H1 (cell line): ENCODE measurements around the gene HOXB5. TPM values are rescaled to one million over a fixed set of nuclear protein-coding genes. Genes with fewer than 3 reads are reported as not detected.

Experiments used
- CTCF ChIA-PET: fragments of 300-600 bp; sonication (Branson Sonifier 250); formaldehyde crosslinking; loops from one replicate; lab custom pipeline; 2021; ENCODE audit not compliant: partially characterized antibody; lab: Charles Lee
- POLR2A ChIA-PET: fragments of 300-600 bp; sonication (Branson Sonifier 250); formaldehyde crosslinking; loops from one replicate; lab custom pipeline; 2021; ENCODE audit warnings: inconsistent platforms; ENCODE audit not compliant: partially characterized antibody; lab: Charles Lee
- DNase-seq, 2 experiments: peaks; one replicate each; pipeline versions ENCODE4 v3.0.0 to v3.0.0-alpha.2; 2010 to 2022; ENCODE audit warnings: low spot score in 2 of 2, low read depth in 1 of 2, mixed read lengths in 1 of 2
- FAIRE-seq: peaks from 2 replicates; lab custom pipeline; 2011; peaks lifted over from hg19 to GRCh38; lab: Jason Lieb, UNC
- H2AFZ ChIP-seq: 2 replicates; pipeline ENCODE4 v1.8.1; 2012; ENCODE audit warnings: low read length, inconsistent platforms
- H2AK5ac ChIP-seq: 2 replicates; pipeline ENCODE4 v1.6.1; 2013; ENCODE audit warnings: low read depth, low read length
- H2BK120ac ChIP-seq: replicated peaks from 2 replicates; pipeline ENCODE3; 2013; ENCODE audit warnings: low read depth, low read length, inconsistent platforms
- H2BK12ac ChIP-seq: 2 replicates; pipeline ENCODE4 v1.6.1; 2013; ENCODE audit warnings: low read depth, low read length
- H2BK15ac ChIP-seq: 2 replicates; pipeline ENCODE4 v1.6.1; 2013; ENCODE audit warnings: low read length
- H2BK20ac ChIP-seq: 2 replicates; pipeline ENCODE4 v1.6.1; 2013; ENCODE audit warnings: low read length
- H2BK5ac ChIP-seq: 2 replicates; pipeline ENCODE4 v1.6.1; 2013; ENCODE audit warnings: low read depth, low read length
- H3K14ac ChIP-seq: 2 replicates; pipeline ENCODE4 v1.6.1; 2013; ENCODE audit warnings: inconsistent platforms; ENCODE audit not compliant: insufficient read length
- H3K18ac ChIP-seq: 2 replicates; pipeline ENCODE4 v1.6.1; 2013; ENCODE audit warnings: low read length; ENCODE audit errors: extremely low read depth
- H3K23ac ChIP-seq: 2 replicates; pipeline ENCODE4 v1.6.1; 2013; ENCODE audit warnings: inconsistent platforms; ENCODE audit not compliant: insufficient read length
- H3K23me2 ChIP-seq: 2 replicates; pipeline ENCODE4 v1.6.1; 2013; ENCODE audit warnings: low read depth, low read length
- H3K27ac ChIP-seq: 2 replicates; pipeline ENCODE4 v1.6.1; 2011; ENCODE audit warnings: low read depth, low read length, inconsistent platforms
- H3K27me3 ChIP-seq, 4 experiments: replicated peaks in 1 of 4; 1 replicate in 1 of 4; 2 replicates in 3 of 4; pipeline versions ENCODE4 v1.6.1 to v1.8.1; 2011 to 2013; ENCODE audit warnings: low read length in 3 of 4, mild to moderate bottlenecking in 3 of 4, inconsistent platforms in 2 of 4, mixed read lengths in 2 of 4, moderate library complexity in 1 of 4; ENCODE audit not compliant: control insufficient read depth in 3 of 4, insufficient read depth in 3 of 4; ENCODE audit errors: extremely low read depth in 1 of 4
- H3K36me3 ChIP-seq, 4 experiments: 2 replicates each; pipeline versions ENCODE4 v1.6.1 to v1.8.1; 2011 to 2013; ENCODE audit warnings: mild to moderate bottlenecking in 4 of 4, low read length in 3 of 4, moderate library complexity in 2 of 4, control low read depth in 1 of 4, inconsistent platforms in 1 of 4; ENCODE audit not compliant: insufficient read depth in 4 of 4, control insufficient read depth in 2 of 4
- H3K4ac ChIP-seq: replicated peaks from 2 replicates; pipeline ENCODE3; 2013; ENCODE audit warnings: low read length, low read depth, mixed read lengths, inconsistent platforms; ENCODE audit not compliant: insufficient read length
- H3K4me1 ChIP-seq, 4 experiments: replicated peaks in 1 of 4; 1 replicate in 1 of 4; 2 replicates in 3 of 4; pipeline versions ENCODE4 v1.6.1 to v1.8.1; 2011 to 2013; ENCODE audit warnings: low read length in 3 of 4, inconsistent platforms in 2 of 4, mixed read lengths in 1 of 4; ENCODE audit not compliant: insufficient read depth in 4 of 4, control insufficient read depth in 3 of 4
- H3K4me2 ChIP-seq, 2 experiments: 2 replicates each; pipeline versions ENCODE4 v1.6.1 to v1.8.1; 2011 to 2013; ENCODE audit warnings: low read depth in 2 of 2, low read length in 2 of 2, control low read depth in 1 of 2, inconsistent platforms in 1 of 2, mild to moderate bottlenecking in 1 of 2; ENCODE audit not compliant: insufficient read depth in 1 of 2
- H3K4me3 ChIP-seq, 4 experiments: fragments of 200-600, 300-600 bp in 1 of 4; sonication (generic), shearing (Covaris generic), sonication (Bioruptor Twin) in 1 of 4; 2 replicates each; pipeline versions ENCODE4 v1.5.1 to v1.8.1; 2011 to 2016; ENCODE audit warnings: low read length in 4 of 4, low read depth in 3 of 4, control low read depth in 2 of 4, inconsistent platforms in 2 of 4, mild to moderate bottlenecking in 2 of 4, mixed read lengths in 1 of 4, moderate library complexity in 1 of 4; ENCODE audit not compliant: insufficient read depth in 2 of 4; ENCODE audit errors: extremely low read depth in 1 of 4
- H3K56ac ChIP-seq: replicated peaks from 2 replicates; pipeline ENCODE3; 2013; ENCODE audit warnings: low read depth, mild to moderate bottlenecking, mixed read lengths, low read length, inconsistent platforms; ENCODE audit not compliant: insufficient read length
- H3K79me1 ChIP-seq: 2 replicates; pipeline ENCODE4 v1.6.1; 2013; ENCODE audit warnings: low read depth, low read length, control low read depth
- H3K79me2 ChIP-seq, 2 experiments: 2 replicates each; pipeline versions ENCODE4 v1.6.1 to v1.8.1; 2012 to 2013; ENCODE audit warnings: low read length in 2 of 2, mild to moderate bottlenecking in 2 of 2, inconsistent platforms in 1 of 2; ENCODE audit not compliant: insufficient read depth in 2 of 2, control insufficient read depth in 1 of 2
- H3K9ac ChIP-seq, 4 experiments: replicated peaks in 1 of 4; 1 replicate in 1 of 4; 2 replicates in 3 of 4; pipeline versions ENCODE4 v1.6.1 to v1.8.1; 2011 to 2013; ENCODE audit warnings: low read depth in 3 of 4, low read length in 3 of 4, control low read depth in 2 of 4, mild to moderate bottlenecking in 2 of 4, moderate library complexity in 2 of 4, inconsistent platforms in 1 of 4; ENCODE audit errors: extremely low read depth in 1 of 4
- H3K9me3 ChIP-seq, 2 experiments: 2 replicates each; pipeline versions ENCODE4 v1.6.1 to v1.8.1; 2012 to 2013; ENCODE audit warnings: mild to moderate bottlenecking in 2 of 2, moderate library complexity in 2 of 2, control low read depth in 1 of 2, inconsistent platforms in 1 of 2, low read depth in 1 of 2, low read length in 1 of 2, mixed read lengths in 1 of 2; ENCODE audit not compliant: insufficient read depth in 2 of 2
- H4K20me1 ChIP-seq, 2 experiments: replicated peaks in 1 of 2; 2 replicates each; pipeline versions ENCODE3 to v1.8.1; 2011 to 2013; ENCODE audit warnings: inconsistent platforms in 2 of 2, low read length in 2 of 2, mild to moderate bottlenecking in 1 of 2; ENCODE audit not compliant: insufficient read depth in 2 of 2, control insufficient read depth in 1 of 2
- H4K5ac ChIP-seq: 2 replicates; pipeline ENCODE4 v1.6.1; 2013; ENCODE audit warnings: low read length, low read depth, mixed read lengths, inconsistent platforms; ENCODE audit not compliant: insufficient read length
- H4K8ac ChIP-seq: 2 replicates; pipeline ENCODE4 v1.8.0; 2013; ENCODE audit warnings: mild to moderate bottlenecking, moderate library complexity, low read length, inconsistent platforms; ENCODE audit not compliant: insufficient read depth; ENCODE audit errors: extremely low read depth
- H4K91ac ChIP-seq: replicated peaks from 2 replicates; pipeline ENCODE3; 2013; ENCODE audit warnings: low read length, mixed read lengths, inconsistent platforms; ENCODE audit not compliant: insufficient read length
- BACH1 ChIP-seq: IDR thresholded peaks from 2 replicates; pipeline ENCODE4 v1.6.1; 2012; ENCODE audit warnings: low read length, improper control_type of control experiment
- EGR1 ChIP-seq: IDR thresholded peaks from 2 replicates; pipeline ENCODE4 v1.6.1; 2011; ENCODE audit warnings: low read depth, low read length, borderline replicate concordance
- KDM4A ChIP-seq: IDR thresholded peaks from one replicate; pipeline ENCODE4 v1.7.1; 2012; ENCODE audit warnings: low read depth, mild to moderate bottlenecking, moderate library complexity, low read length, inconsistent platforms; ENCODE audit not compliant: severe bottlenecking
- PHF8 ChIP-seq: fragments of 200-600 bp; sonication (generic); conservative IDR thresholded peaks from 2 replicates; pipeline ENCODE4 v1.7.1; 2012; ENCODE audit warnings: low read depth, mild to moderate bottlenecking, inconsistent platforms, low read length, moderate library complexity
- RAD21 ChIP-seq, 2 experiments: IDR thresholded peaks in 1 of 2; conservative IDR thresholded peaks in 1 of 2; 2 replicates each; pipeline ENCODE4 v1.6.1; 2011; ENCODE audit warnings: low read depth in 2 of 2, low read length in 2 of 2, improper control_type of control experiment in 1 of 2, inconsistent platforms in 1 of 2, mild to moderate bottlenecking in 1 of 2, moderate library complexity in 1 of 2
- RNF2 ChIP-seq: fragments of 200-900, 300-1000 bp; sonication (generic); IDR thresholded peaks from 2 replicates; pipeline ENCODE4 v1.7.1; 2016; ENCODE audit warnings: borderline replicate concordance, low read depth, mild to moderate bottlenecking, antibody characterized with exemption, low read length; ENCODE audit not compliant: poor library complexity, severe bottlenecking; ENCODE audit errors: missing control alignments
- SIX5 ChIP-seq: IDR thresholded peaks from 2 replicates; pipeline ENCODE4 v1.6.1; 2011; ENCODE audit warnings: mild to moderate bottlenecking, low read depth, low read length
- SP2 ChIP-seq: IDR thresholded peaks from 2 replicates; pipeline ENCODE4 v1.6.1; 2012; ENCODE audit warnings: mild to moderate bottlenecking, low read length, inconsistent platforms
- SUZ12 ChIP-seq: fragments of 200-600 bp; sonication (generic); IDR thresholded peaks from 2 replicates; pipeline ENCODE4 v1.6.1; 2012; ENCODE audit warnings: mild to moderate bottlenecking, inconsistent platforms, low read length, moderate library complexity, mixed read lengths
- TAF7 ChIP-seq: optimal IDR thresholded peaks from 2 replicates; pipeline ENCODE3; 2011; ENCODE audit warnings: low read depth, mild to moderate bottlenecking, inconsistent platforms, low read length, moderate library complexity, borderline replicate concordance
- TBP ChIP-seq: IDR thresholded peaks from 2 replicates; pipeline ENCODE4 v1.6.1; 2011; ENCODE audit warnings: low read depth, low read length, improper control_type of control experiment
- WGBS, 2 experiments: shearing (Covaris generic) in 1 of 2; methylation state at CpG; one replicate each; pipeline versions ENCODE4 v1.1.6 to v1.1.7; 2013 to 2015; ENCODE audit warnings: low lambda C conversion rate in 2 of 2, mixed read lengths in 2 of 2, inconsistent platforms in 1 of 2, low coverage in 1 of 2, missing lambda C conversion rate in 1 of 2; ENCODE audit not compliant: insufficient replicate concordance in 2 of 2, insufficient coverage in 1 of 2, insufficient read length in 1 of 2; ENCODE audit errors: extremely low coverage in 1 of 2, missing lambda C conversion rate in 1 of 2; 5-methylcytosine and 5-hydroxymethylcytosine counted together
- polyA plus RNA-seq, 7 experiments: library from polyadenylated mRNA; depleted of rRNA in 3 of 7; stranded (reverse) in 5 of 7; unstranded in 2 of 7; fragments of >200 nt in 5 of 7; fragments of 200-250 nt in 2 of 7; gene quantifications; 1 replicate in 5 of 7; 2 replicates in 1 of 7; 4 replicates in 1 of 7; pipeline versions ENCODE4 v1.2.1 to v1.2.3, GENCODE V29; 2011 to 2013; ENCODE audit warnings: missing spikeins in 2 of 7, mixed read lengths in 2 of 7
- total RNA-seq: library from RNA; stranded (reverse); fragmentation: NEBNext Ultra II Directional; extraction: Animal tissue kit (Norgen Biotek cat#: 25700); gene quantifications from 2 replicates; pipeline ENCODE4 v1.2.1, GENCODE V29; 2021

HOXB5 gene
- total and polyA plus RNA-seq, 2 of the 8 experiments (the other 6 are each of a cell fraction or from before 2014, with no cell fraction given): not detected

GRCh38 chr17:48550502-48551213 lies 42.9 kb downstream of the HOXB5 start:
- Histone ChIP-seq H4K8ac (no peak overlapping the region; the same call in 1 of the 2 replicates), H3K14ac (no peak overlapping the region), H3K4me1 (peaks cover 7 to 29% (median 12%) of the 10 kb centered on the region in 4 experiments), H3K4me2 (peak overlapping the region; percentile 20 to 40; a peak in 3 of 4 replicates), H4K91ac (no peak overlapping the region), H2BK20ac (no peak overlapping the region), H2AFZ (no peak overlapping the region), H3K9ac (no peak overlapping the region), H3K27ac (no peak overlapping the region), H3K23me2 (no peaks in the 10 kb centered on the region; the same call in 1 of the 2 replicates), H3K79me2 (no peaks in the 10 kb centered on the region), H3K4ac (no peak overlapping the region), H2BK120ac (no peak overlapping the region), H3K18ac (no peak overlapping the region), H3K56ac (no peak overlapping the region), H4K20me1 (peaks cover 18 to 21% of the 10 kb centered on the region in 2 experiments), H4K5ac (no peak overlapping the region), H3K36me3 (peaks cover 0 to 3% (median 0%) of the 10 kb centered on the region in 4 experiments; a peak in 1 of 8 replicates), H3K9me3 (no peaks in the 10 kb centered on the region), H2BK15ac (no peak overlapping the region), H2AK5ac (no peak overlapping the region), H3K4me3 (peak overlapping the region in 1 of 4 experiments; percentile 12; a peak in 1 of 8 replicates), H3K79me1 (no peaks in the 10 kb centered on the region), H2BK5ac (no peak overlapping the region), H2BK12ac (no peak overlapping the region), H3K27me3 (peaks cover 95 to 100% (median 98%) of the 10 kb centered on the region in 4 experiments), H3K23ac (no peak overlapping the region)
- FAIRE-seq: no peak
- 5% methylated on average over 39 of the region's 70 CpGs; no CpG with 5 or more reads in 1 of the 2 experiments for WGBS, 2 experiments
- ChIA-PET POLR2A (no interaction called here), CTCF (interaction anchor here (0.7 to 6.6 kb wide), 16 partner anchors 9 to 90 kb away, joined by 3 to 53 read pairs (median 5); partner anchors contain the start of genes HOXB1, HOXB3 and HOXB5)
- DNase-seq: no peak
- no peak for TF ChIP-seq TAF7
- no peak for TF ChIP-seq PHF8
- no peak for TF ChIP-seq SP2
- TF ChIP-seq EGR1: peak; percentile 92
- peak; percentile 75 for TF ChIP-seq RNF2
- TF ChIP-seq BACH1: no peak
- peak in 1 of 2 experiments; percentile 43; a peak in 1 of 4 replicates for TF ChIP-seq RAD21 (IDR thresholded peaks at IDR 0.05 in 1 of 2, conservative IDR thresholded peaks at IDR 0.05 in 1 of 2; ENCODE audit: low read depth in 2 of 2, low read length in 2 of 2)
- TF ChIP-seq KDM4A: peak; percentile 24
- TF ChIP-seq SUZ12: peak; percentile 92
- TF ChIP-seq SIX5: no peak
- no peak for TF ChIP-seq TBP
